Stomach (tissue), 9 donors: ENCODE data around the gene MALSU1. TPM values are rescaled to one million over a fixed set of nuclear protein-coding genes. Genes with fewer than 3 reads are reported as not detected.

Experiments
- DNase-seq, 2 donors: peaks; one replicate each; pipeline versions ENCODE4 v3.0.0 to v3.0.0-alpha.2; 2013 to 2019
- H3K27ac ChIP-seq, 5 donors: fragments of 200-600 bp in 4 of 5; sonication (generic) in 4 of 5; one replicate each; pipeline ENCODE4 v1.5.1; 2013 to 2019; ENCODE audit warnings: mild to moderate bottlenecking in 1 of 5, moderate library complexity in 1 of 5
- H3K27me3 ChIP-seq, 3 donors: fragments of 200-600 bp; sonication (generic); one replicate each; pipeline ENCODE4 v1.5.1; 2017 to 2019; ENCODE audit warnings: mixed run types in 1 of 3
- H3K36me3 ChIP-seq, 4 donors: fragments of 200-600 bp; sonication (generic); 1 replicate in 3 of 4; 2 replicates in 1 of 4; pipeline ENCODE4 v1.5.1; 2016 to 2019
- H3K4me1 ChIP-seq, 4 donors: fragments of 200-600 bp; sonication (generic); one replicate each; pipeline ENCODE4 v1.5.1; 2016 to 2019
- H3K4me3 ChIP-seq, 4 donors: fragments of 200-600 bp; sonication (generic) in 3 of 4; one replicate each; pipeline ENCODE4 v1.5.1; 2016 to 2019; ENCODE audit warnings: mild to moderate bottlenecking in 1 of 4
- H3K9me3 ChIP-seq, 4 donors: fragments of 200-600 bp; sonication (generic); one replicate each; pipeline ENCODE4 v1.5.1; 2016 to 2019
- EP300 ChIP-seq: sonication (generic); formaldehyde crosslinking; IDR thresholded peaks from one replicate; pipeline ENCODE4 v1.6.1; 2017; ENCODE audit warnings: antibody characterized with exemption
- POLR2A ChIP-seq, 4 donors: fragments of 450-650 bp; IDR thresholded peaks; one replicate each; pipeline ENCODE4 v1.6.1; 2016; ENCODE audit warnings: antibody characterized with exemption in 4 of 4, control low read depth in 2 of 4, mild to moderate bottlenecking in 1 of 4, moderate library complexity in 1 of 4
- POLR2AphosphoS5 ChIP-seq, 3 donors: sonication (generic); formaldehyde crosslinking; IDR thresholded peaks; one replicate each; pipeline ENCODE4 v1.6.1; 2016; ENCODE audit warnings: antibody characterized with exemption in 3 of 3
- WGBS, 5 donors: extraction: QIAGEN DNeasy Blood & Tissue Kit in 3 of 5; methylation state at CpG; one replicate each; pipeline versions ENCODE4 v1.1.5 to v1.1.7; 2013 to 2018; 5-methylcytosine and 5-hydroxymethylcytosine counted together
- intact Hi-C: fragments of 100-400 bp; cut with DNase I; formaldehyde crosslinking; loops from one replicate; pipeline ENCODE4 v1.15.1; 2023; ENCODE audit warnings: low total_unique reads
- polyA plus RNA-seq, 3 donors: library from polyadenylated mRNA; stranded (reverse); fragments of 200-250 nt; gene quantifications; one replicate each; pipeline ENCODE4 v1.2.3, GENCODE V29; 2013
- total RNA-seq, 5 donors: library from RNA; depleted of rRNA; stranded (reverse); fragments of >200 nt; gene quantifications; one replicate each; pipeline versions ENCODE4 v1.1.0 to v1.2.3, GENCODE V29; 2014 to 2016
- TF ChIP-seq, protein P1 (sequence below), 7 experiments: fragments of 450-650 bp in 4 of 7; fragments of 200-600 bp in 3 of 7; sonication (generic) in 3 of 7; IDR thresholded peaks; one replicate each; pipeline ENCODE4 v1.5.1; 2016 to 2019; ENCODE audit warnings: antibody characterized with exemption in 7 of 7, control low read depth in 2 of 7, mild to moderate bottlenecking in 1 of 7
- donor health status: healthy with polysubstance abuse.
- donor health status: Bipolar disorder and iron deficiency.
- donor health status: healthy.

Gene MALSU1
- total and polyA plus RNA-seq, 8 donors = 2.9 to 79.9 (median 49.1) TPM

DNA sequence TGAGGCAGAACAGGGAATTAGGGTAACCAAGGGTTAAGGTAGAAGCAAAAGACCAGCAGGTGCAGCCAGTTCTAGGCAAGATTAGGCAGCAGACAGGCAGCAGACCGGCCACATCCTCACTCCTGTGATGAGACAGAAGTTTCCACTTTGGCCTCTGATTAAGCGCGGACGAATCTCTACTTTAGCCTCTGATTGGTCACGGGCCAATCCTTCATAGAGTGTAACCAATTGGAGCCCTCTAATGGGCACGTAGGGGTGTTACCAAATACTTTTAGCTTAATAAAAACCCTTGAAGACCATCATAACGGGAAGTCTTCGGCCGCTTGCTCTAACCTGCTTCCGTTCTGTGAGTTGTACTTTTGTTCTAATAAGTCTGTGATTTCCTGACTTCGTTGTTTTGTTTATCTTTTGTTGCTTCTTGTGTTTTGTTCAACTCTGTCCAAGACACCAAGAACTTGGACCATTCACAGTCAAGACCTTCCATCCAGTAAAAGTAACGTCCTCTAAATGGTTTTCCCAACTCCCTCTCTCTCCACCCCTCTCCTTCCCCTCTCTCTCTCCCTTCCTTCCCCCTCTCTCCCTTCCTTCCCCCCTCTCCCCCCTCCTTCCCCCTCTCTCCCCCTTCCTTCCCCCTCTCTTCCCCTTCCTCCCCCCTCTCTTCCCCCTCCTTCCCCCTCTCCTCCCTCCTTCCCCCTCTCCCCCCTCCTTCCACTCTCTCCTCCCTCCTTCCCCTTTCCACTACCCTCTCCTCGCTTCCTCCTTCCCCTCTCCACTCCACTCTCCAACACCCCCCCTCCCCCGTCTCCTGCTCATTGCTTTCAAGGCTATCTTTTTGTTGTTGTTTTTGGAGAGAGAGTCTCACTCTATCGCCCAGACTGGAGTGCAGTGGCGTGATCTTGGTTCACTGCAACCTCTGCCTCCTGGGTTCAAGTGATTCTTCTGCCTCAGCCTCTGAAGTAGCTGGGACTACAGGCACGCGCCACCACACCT, 13.2 kb upstream of the MALSU1 start:
- no peaks in the 10 kb centered on the region for H3K27me3 ChIP-seq
- no peaks in the 10 kb centered on the region for H3K4me1 ChIP-seq
- no peak overlapping the region for H3K4me3 ChIP-seq
- no peak overlapping the region for H3K27ac ChIP-seq
- intact Hi-C loops = no loop called here
- 78 to 85% (median 84%) methylated on average over 17 to 18 of the region's 18 CpGs for WGBS, 5 donors
- no peak for TF ChIP-seq EP300
- TF ChIP-seq POLR2AphosphoS5 (IDR thresholded peaks at IDR 0.05) = no peak
- TF ChIP-seq, protein P1, sequence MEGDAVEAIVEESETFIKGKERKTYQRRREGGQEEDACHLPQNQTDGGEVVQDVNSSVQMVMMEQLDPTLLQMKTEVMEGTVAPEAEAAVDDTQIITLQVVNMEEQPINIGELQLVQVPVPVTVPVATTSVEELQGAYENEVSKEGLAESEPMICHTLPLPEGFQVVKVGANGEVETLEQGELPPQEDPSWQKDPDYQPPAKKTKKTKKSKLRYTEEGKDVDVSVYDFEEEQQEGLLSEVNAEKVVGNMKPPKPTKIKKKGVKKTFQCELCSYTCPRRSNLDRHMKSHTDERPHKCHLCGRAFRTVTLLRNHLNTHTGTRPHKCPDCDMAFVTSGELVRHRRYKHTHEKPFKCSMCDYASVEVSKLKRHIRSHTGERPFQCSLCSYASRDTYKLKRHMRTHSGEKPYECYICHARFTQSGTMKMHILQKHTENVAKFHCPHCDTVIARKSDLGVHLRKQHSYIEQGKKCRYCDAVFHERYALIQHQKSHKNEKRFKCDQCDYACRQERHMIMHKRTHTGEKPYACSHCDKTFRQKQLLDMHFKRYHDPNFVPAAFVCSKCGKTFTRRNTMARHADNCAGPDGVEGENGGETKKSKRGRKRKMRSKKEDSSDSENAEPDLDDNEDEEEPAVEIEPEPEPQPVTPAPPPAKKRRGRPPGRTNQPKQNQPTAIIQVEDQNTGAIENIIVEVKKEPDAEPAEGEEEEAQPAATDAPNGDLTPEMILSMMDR (IDR thresholded peaks at IDR 0.05) = no peak
- TF ChIP-seq POLR2A (IDR thresholded peaks at IDR 0.05) = no peak
- H3K36me3 ChIP-seq = no peaks in the 10 kb centered on the region
- no peak for DNase-seq
- H3K9me3 ChIP-seq = no peaks in the 10 kb centered on the region

DNA sequence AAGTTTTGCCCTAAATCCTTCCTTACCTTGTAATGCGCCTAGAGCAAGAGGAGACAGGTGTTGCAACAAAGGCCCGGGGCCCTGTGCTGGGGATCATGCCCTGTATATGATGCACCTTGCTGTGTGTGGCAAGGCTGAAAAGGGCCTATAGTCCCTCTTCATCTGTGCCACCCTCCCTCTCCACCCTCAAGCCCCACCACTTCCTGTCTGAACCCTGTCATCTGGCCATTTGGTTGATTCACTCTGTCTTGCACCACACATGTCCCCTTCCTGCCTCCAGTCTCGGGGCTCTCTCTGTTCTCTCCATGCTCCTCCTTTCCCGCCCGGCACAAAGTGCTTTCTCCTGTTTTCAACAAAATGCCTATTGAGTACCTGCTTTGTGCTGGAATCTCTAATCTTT, 11.5 kb upstream of the MALSU1 start:
- Histone ChIP-seq H3K27me3 (peaks cover 0 to 4% (median 0%) of the 10 kb centered on the region in 3 donors), H3K36me3 (no peaks in the 10 kb centered on the region), H3K4me3 (no peak overlapping the region), H3K9me3 (no peaks in the 10 kb centered on the region), H3K4me1 (no peaks in the 10 kb centered on the region), H3K27ac (no peak overlapping the region)
- intact Hi-C loops = no loop called here
- TF ChIP-seq, protein P1 (IDR thresholded peaks at IDR 0.05) = no peak
- 84 to 90% (median 88%) methylated on average over 5 of the region's 5 CpGs for WGBS, 5 donors
- DNase-seq = no peak

DNA sequence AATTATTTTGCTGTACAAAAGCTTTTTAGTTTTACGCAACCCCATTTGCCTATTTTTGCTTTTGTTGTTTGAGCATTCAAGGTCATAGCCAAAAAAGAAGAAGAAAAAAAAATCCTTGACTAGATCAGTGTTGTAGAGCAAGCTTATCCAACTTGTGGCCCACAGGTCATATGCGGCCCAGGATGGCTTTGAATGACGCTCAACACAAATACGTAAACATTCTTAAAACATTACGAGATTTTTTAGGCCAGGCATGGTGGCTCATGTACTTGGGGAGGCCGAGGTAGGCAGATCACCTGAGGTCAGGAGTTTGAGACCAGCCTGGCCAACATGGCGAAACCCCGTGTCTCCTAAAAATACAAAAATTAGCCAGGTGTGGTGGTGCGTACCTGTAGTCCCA, 8.1 kb upstream of the MALSU1 start:
- 92 to 97% (median 94%) methylated on average over 9 of the region's 9 CpGs for WGBS, 5 donors

DNA sequence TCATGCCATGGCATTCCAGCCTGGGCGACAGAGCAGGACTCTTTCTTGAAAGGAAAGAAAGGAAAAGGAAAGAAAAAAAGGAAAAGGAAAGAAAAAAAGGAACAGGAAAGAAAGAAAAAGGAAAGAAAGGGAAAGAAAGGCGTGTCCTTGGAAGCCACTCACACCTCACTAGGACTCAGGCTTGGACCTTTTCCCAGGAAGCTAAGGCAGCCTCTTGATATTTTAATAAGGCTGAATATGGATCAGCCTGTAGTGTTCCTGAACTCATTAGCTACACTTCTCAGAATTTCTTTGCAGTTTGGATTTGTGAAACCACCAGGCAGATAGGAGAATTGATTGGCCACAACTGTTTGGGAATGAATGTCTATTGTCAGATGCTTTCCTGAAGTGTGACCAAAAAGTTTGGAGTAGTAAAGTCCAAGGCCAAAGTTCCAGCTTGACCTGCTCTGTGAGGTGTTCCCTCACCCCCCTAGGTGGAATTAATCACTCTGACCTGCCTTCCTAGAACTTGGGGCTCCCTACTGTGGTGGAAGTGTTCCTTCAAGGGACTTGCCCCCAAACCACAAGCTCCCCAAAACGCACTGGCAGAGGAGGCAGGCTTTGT, 7.1 kb upstream of the MALSU1 start:
- Histone ChIP-seq H3K27ac (no peak overlapping the region), H3K27me3 (peaks cover 0 to 18% (median 0%) of the 10 kb centered on the region in 3 donors), H3K36me3 (no peaks in the 10 kb centered on the region), H3K4me1 (no peaks in the 10 kb centered on the region), H3K4me3 (no peak overlapping the region), H3K9me3 (no peaks in the 10 kb centered on the region)
- WGBS, 5 donors = 55 to 76% (median 66%) methylated on average over 3 of the region's 3 CpGs
- intact Hi-C loops = no loop called here
- DNase-seq = no peak
- TF ChIP-seq POLR2A (IDR thresholded peaks at IDR 0.05) (no peak), EP300 (no peak), POLR2AphosphoS5 (IDR thresholded peaks at IDR 0.05) (no peak)
- TF ChIP-seq, protein P1 (IDR thresholded peaks at IDR 0.05) = no peak

More for the DNA sequence above, 8.1 kb upstream of the MALSU1 start:
- H3K9me3 ChIP-seq = no peaks in the 10 kb centered on the region
- no peaks in the 10 kb centered on the region for H3K36me3 ChIP-seq
- no peak overlapping the region for H3K27ac ChIP-seq
- intact Hi-C loops = no loop called here
- H3K27me3 ChIP-seq = peaks cover 0 to 13% (median 0%) of the 10 kb centered on the region in 3 donors
- H3K4me3 ChIP-seq = no peak overlapping the region
- no peaks in the 10 kb centered on the region for H3K4me1 ChIP-seq
- TF ChIP-seq POLR2AphosphoS5 (IDR thresholded peaks at IDR 0.05) (no peak), EP300 (no peak), POLR2A (IDR thresholded peaks at IDR 0.05) (no peak)
- TF ChIP-seq, protein P1 (IDR thresholded peaks at IDR 0.05) = no peak
- no peak for DNase-seq
